HepG2 (cell line): ENCODE data around the gene RAB39A. TPM values are rescaled to one million over a fixed set of nuclear protein-coding genes. Genes with fewer than 3 reads are reported as not detected.
A peak's percentile ranks its signal among the peaks of the same experiment; 100 is the strongest.

ENCODE experiments used
- BHLHE40 ChIP-seq: IDR thresholded peaks from 2 replicates; pipeline ENCODE4 v1.6.1; 2011; ENCODE audit warnings: low read length, improper control_type of control experiment
- GTF2F1 ChIP-seq: fragments of 150-350 bp; IDR thresholded peaks from 2 replicates; pipeline ENCODE4 v1.6.1; 2014; ENCODE audit warnings: low read length
- HDAC6 ChIP-seq: fragments of 200-600 bp; sonication (generic); IDR thresholded peaks from 2 replicates; pipeline ENCODE4 v1.7.0; 2017; ENCODE audit warnings: mild to moderate bottlenecking, antibody characterized with exemption, low read length, low read depth
- MTF1 ChIP-seq: sonication (generic); formaldehyde crosslinking; IDR thresholded peaks from 2 replicates; pipeline ENCODE4 v1.5.0; 2020; ENCODE audit warnings: missing genetic modification reagents
- PAF1 ChIP-seq: IDR thresholded peaks from 2 replicates; pipeline ENCODE4 v1.6.1; 2016; ENCODE audit warnings: missing genetic modification reagents, missing compliant biosample characterization
- PAWR ChIP-seq: sonication (generic); formaldehyde crosslinking; IDR thresholded peaks from 2 replicates; pipeline ENCODE4 v1.4.0; 2020; ENCODE audit warnings: missing genetic modification reagents, mild to moderate bottlenecking, borderline replicate concordance
- PRMT3 ChIP-seq: sonication (generic); formaldehyde crosslinking; IDR thresholded peaks from 2 replicates; pipeline ENCODE4 v1.8.1; 2022; ENCODE audit warnings: low read depth, mild to moderate bottlenecking, moderate library complexity, missing genetic modification reagents, borderline replicate concordance
- SKI ChIP-seq: fragments of 450-650 bp; IDR thresholded peaks from one replicate; pipeline ENCODE4 v1.6.1; 2018; ENCODE audit warnings: mild to moderate bottlenecking; ENCODE audit not compliant: partially characterized antibody
- THAP11 ChIP-seq: IDR thresholded peaks from 2 replicates; pipeline ENCODE4 v1.6.1; 2016; ENCODE audit warnings: missing biosample characterization, missing genetic modification reagents
- ZNF253 ChIP-seq: sonication (generic); formaldehyde crosslinking; IDR thresholded peaks from 2 replicates; pipeline ENCODE4 v1.8.0; 2022; ENCODE audit warnings: mild to moderate bottlenecking, missing genetic modification reagents, borderline replicate concordance
- ZNF816 ChIP-seq: sonication (generic); formaldehyde crosslinking; IDR thresholded peaks from 2 replicates; pipeline ENCODE4 v1.8.0; 2022; ENCODE audit warnings: missing genetic modification reagents, mild to moderate bottlenecking, borderline replicate concordance
- ZSCAN22 ChIP-seq: sonication (generic); formaldehyde crosslinking; IDR thresholded peaks from 2 replicates; pipeline ENCODE4 v1.4.0; 2020; ENCODE audit warnings: mild to moderate bottlenecking, missing genetic modification reagents
- ZSCAN9 ChIP-seq: IDR thresholded peaks from 2 replicates; pipeline ENCODE4 v1.6.1; 2016; ENCODE audit warnings: borderline replicate concordance
- polyA plus RNA-seq, 8 experiments: library from polyadenylated mRNA; depleted of rRNA in 3 of 8; stranded (reverse) in 7 of 8; unstranded in 1 of 8; fragments of >200 nt; fragmentation: Illumina TruSeq in 4 of 8; extraction: Trizol in 4 of 8; gene quantifications; 2 replicates each; pipeline versions ENCODE4 v1.2.1 to v1.2.3, GENCODE V29; 2011 to 2016; ENCODE audit warnings: low read depth in 4 of 8, missing spikeins in 1 of 8, mixed read lengths in 1 of 8; ENCODE audit not compliant: insufficient read depth in 1 of 8
- total RNA-seq, 5 experiments: library from RNA; depleted of rRNA; stranded (reverse); fragments of >200 nt; fragmentation: Illumina TruSeq; extraction: Trizol; gene quantifications; 2 replicates each; pipeline ENCODE4 v1.2.3, GENCODE V29; 2016; ENCODE audit warnings: low read depth in 1 of 5
- TF ChIP-seq, protein P1 (sequence below): sonication (generic); formaldehyde crosslinking; IDR thresholded peaks from 2 replicates; pipeline ENCODE4 v1.4.0; 2020; ENCODE audit warnings: missing genetic modification reagents
- TF ChIP-seq, protein P2 (sequence below): sonication (generic); formaldehyde crosslinking; conservative IDR thresholded peaks from 2 replicates; pipeline ENCODE4 v1.4.0; 2020; ENCODE audit warnings: mild to moderate bottlenecking, missing genetic modification reagents, moderate library complexity
- TF ChIP-seq, protein P3 (sequence below): IDR thresholded peaks from 2 replicates; pipeline ENCODE4 v1.6.1; 2016; ENCODE audit warnings: missing biosample characterization, missing genetic modification reagents, low read depth
- TF ChIP-seq, protein P4 (sequence below): sonication (generic); formaldehyde crosslinking; IDR thresholded peaks from 2 replicates; pipeline ENCODE4 v1.5.1; 2020; ENCODE audit warnings: mild to moderate bottlenecking, missing genetic modification reagents

RAB39A gene
- total and polyA plus RNA-seq, 2 of the 13 experiments (the other 11 are each of a cell fraction or from before 2014, with no cell fraction given), result not detected

DNA sequence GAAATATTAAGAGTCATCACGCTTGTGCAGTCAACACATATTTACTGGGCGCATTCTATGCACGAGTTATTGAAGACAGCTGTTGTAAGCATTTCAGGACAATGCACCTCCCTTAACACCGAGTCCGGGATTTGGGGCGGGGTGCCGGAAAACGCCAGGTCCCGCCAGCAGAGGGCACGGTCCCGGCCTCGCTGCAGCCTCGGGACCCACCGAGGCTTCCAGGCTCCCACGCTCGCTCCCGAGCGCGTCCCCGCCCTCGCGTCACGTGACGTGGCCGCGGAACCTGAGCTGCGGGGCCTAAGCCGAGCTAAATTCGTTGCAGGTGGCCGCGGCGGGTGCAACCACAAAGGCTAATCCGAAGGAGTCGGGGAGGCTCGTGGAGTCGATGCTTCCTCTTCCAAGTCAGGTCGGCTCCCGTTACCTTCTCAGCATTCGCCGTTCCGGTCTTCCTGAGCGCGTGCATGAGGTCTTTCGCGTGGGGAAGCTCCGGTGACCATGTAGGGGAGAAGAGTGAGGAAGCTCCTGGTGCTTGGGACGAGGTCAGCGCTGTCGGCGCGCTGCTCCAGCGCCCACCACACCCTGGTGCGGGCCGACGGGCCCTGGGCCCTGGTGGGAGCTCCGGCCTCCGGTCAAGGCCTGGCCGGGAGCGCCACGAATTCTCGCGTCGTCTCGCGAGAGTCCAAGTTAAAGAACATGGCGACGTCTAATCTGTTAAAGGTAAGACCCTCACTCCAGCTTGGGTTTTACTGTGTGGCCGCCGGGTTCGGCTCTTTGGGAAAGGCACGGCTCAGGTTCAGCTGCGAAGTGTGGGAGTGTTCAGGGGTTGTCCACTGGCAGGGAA is 80.6 kb downstream of the RAB39A start, which contains the start of gene CUL5 (continued):
- TF ChIP-seq ZSCAN22 (CRISPR knock-in tag), result 0 out of 2 replicates have a peak, but pooled peaks have one; percentile 28
- TF ChIP-seq THAP11 (CRISPR knock-in tag), result peak; percentile 83
- TF ChIP-seq, protein P1, sequence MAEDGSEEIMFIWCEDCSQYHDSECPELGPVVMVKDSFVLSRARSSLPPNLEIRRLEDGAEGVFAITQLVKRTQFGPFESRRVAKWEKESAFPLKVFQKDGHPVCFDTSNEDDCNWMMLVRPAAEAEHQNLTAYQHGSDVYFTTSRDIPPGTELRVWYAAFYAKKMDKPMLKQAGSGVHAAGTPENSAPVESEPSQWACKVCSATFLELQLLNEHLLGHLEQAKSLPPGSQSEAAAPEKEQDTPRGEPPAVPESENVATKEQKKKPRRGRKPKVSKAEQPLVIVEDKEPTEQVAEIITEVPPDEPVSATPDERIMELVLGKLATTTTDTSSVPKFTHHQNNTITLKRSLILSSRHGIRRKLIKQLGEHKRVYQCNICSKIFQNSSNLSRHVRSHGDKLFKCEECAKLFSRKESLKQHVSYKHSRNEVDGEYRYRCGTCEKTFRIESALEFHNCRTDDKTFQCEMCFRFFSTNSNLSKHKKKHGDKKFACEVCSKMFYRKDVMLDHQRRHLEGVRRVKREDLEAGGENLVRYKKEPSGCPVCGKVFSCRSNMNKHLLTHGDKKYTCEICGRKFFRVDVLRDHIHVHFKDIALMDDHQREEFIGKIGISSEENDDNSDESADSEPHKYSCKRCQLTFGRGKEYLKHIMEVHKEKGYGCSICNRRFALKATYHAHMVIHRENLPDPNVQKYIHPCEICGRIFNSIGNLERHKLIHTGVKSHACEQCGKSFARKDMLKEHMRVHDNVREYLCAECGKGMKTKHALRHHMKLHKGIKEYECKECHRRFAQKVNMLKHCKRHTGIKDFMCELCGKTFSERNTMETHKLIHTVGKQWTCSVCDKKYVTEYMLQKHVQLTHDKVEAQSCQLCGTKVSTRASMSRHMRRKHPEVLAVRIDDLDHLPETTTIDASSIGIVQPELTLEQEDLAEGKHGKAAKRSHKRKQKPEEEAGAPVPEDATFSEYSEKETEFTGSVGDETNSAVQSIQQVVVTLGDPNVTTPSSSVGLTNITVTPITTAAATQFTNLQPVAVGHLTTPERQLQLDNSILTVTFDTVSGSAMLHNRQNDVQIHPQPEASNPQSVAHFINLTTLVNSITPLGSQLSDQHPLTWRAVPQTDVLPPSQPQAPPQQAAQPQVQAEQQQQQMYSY (CRISPR knock-in tag), result no peak
- no peak for TF ChIP-seq HDAC6
- TF ChIP-seq ZNF816 (CRISPR knock-in tag), result no peak; the same call in 1 of the 2 replicates
- TF ChIP-seq, protein P2, sequence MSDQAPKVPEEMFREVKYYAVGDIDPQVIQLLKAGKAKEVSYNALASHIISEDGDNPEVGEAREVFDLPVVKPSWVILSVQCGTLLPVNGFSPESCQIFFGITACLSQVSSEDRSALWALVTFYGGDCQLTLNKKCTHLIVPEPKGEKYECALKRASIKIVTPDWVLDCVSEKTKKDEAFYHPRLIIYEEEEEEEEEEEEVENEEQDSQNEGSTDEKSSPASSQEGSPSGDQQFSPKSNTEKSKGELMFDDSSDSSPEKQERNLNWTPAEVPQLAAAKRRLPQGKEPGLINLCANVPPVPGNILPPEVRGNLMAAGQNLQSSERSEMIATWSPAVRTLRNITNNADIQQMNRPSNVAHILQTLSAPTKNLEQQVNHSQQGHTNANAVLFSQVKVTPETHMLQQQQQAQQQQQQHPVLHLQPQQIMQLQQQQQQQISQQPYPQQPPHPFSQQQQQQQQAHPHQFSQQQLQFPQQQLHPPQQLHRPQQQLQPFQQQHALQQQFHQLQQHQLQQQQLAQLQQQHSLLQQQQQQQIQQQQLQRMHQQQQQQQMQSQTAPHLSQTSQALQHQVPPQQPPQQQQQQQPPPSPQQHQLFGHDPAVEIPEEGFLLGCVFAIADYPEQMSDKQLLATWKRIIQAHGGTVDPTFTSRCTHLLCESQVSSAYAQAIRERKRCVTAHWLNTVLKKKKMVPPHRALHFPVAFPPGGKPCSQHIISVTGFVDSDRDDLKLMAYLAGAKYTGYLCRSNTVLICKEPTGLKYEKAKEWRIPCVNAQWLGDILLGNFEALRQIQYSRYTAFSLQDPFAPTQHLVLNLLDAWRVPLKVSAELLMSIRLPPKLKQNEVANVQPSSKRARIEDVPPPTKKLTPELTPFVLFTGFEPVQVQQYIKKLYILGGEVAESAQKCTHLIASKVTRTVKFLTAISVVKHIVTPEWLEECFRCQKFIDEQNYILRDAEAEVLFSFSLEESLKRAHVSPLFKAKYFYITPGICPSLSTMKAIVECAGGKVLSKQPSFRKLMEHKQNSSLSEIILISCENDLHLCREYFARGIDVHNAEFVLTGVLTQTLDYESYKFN (CRISPR knock-in tag), result peak; percentile 48
- TF ChIP-seq GTF2F1, result 0 out of 2 replicates have a peak, but pooled peaks have one; percentile 64
- no peak for TF ChIP-seq PAF1 (CRISPR knock-in tag)
- peak; percentile 21; the same call in 1 of the 2 replicates for TF ChIP-seq PRMT3 (CRISPR knock-in tag)
- peak; percentile 77; the same call in 1 of the 2 replicates for TF ChIP-seq ZSCAN9 (CRISPR knock-in tag)
- no peak for TF ChIP-seq PAWR
- TF ChIP-seq, protein P3, sequence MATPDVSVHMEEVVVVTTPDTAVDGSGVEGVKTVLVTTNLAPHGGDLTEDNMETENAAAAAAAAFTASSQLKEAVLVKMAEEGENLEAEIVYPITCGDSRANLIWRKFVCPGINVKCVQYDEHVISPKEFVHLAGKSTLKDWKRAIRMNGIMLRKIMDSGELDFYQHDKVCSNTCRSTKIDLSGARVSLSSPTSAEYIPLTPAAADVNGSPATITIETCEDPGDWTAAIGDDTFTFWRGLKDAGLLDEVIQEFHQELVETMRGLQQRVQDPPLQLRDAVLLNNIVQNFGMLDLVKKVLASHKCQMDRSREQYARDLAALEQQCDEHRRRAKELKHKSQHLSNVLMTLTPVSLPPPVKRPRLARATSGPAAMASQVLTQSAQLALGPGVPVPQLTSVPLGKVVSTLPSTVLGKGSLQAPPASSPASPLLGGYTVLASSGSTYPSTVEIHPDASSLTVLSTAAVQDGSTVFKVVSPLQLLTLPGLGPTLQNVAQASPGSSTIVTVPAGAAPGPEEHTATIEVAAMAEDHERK (CRISPR knock-in tag), result no peak
- TF ChIP-seq MTF1 (CRISPR knock-in tag), result peak; percentile 81
- no peak for TF ChIP-seq SKI
- no peak for TF ChIP-seq ZNF253
- TF ChIP-seq BHLHE40, result peak; percentile 96
- TF ChIP-seq, protein P4, sequence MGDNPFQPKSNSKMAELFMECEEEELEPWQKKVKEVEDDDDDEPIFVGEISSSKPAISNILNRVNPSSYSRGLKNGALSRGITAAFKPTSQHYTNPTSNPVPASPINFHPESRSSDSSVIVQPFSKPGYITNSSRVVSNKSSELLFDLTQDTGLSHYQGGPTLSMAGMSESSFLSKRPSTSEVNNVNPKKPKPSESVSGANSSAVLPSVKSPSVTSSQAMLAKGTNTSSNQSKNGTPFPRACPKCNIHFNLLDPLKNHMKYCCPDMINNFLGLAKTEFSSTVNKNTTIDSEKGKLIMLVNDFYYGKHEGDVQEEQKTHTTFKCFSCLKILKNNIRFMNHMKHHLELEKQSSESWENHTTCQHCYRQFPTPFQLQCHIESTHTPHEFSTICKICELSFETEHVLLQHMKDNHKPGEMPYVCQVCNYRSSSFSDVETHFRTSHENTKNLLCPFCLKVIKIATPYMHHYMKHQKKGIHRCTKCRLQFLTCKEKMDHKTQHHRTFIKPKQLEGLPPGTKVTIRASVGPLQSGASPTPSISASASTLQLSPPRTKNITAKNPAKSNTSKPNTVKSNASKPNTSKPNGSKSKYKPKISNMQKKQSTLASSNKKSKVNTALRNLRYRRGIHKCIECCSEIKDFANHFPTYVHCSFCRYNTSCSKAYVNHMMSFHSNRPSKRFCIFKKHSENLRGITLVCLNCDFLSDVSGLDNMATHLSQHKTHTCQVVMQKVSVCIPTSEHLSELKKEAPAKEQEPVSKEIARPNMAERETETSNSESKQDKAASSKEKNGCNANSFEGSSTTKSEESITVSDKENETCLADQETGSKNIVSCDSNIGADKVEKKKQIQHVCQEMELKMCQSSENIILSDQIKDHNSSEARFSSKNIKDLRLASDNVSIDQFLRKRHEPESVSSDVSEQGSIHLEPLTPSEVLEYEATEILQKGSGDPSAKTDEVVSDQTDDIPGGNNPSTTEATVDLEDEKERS (CRISPR knock-in tag), result peak; percentile 78; the same call in 1 of the 2 replicates
